GM23338 (cell line): ENCODE measurements around the gene DPP10. TPM values are rescaled to one million over a fixed set of nuclear protein-coding genes. Genes with fewer than 3 reads are reported as not detected.

Source experiments
- ATAC-seq: fragments of 200-7000 bp; cut with Tn5 transposase; 3 replicates; pipeline ENCODE4 v1.9.1; 2020
- DNase-seq: peaks from one replicate; pipeline ENCODE4 v3.0.0-alpha.2; 2015; ENCODE audit warnings: low spot score
- H2AFZ ChIP-seq: fragments of 200-600 bp; sonication (generic); 2 replicates; pipeline ENCODE4 v1.8.0; 2016; ENCODE audit warnings: antibody characterized with exemption, mild to moderate bottlenecking, moderate library complexity
- H3F3A ChIP-seq: fragments of 200-600 bp; sonication (generic); replicated peaks from 2 replicates; pipeline ENCODE4 v1.8.0; 2017; ENCODE audit warnings: antibody characterized with exemption, mixed run types, low read depth
- H3K27ac ChIP-seq: fragments of 200-600 bp; sonication (generic); 2 replicates; pipeline ENCODE4 v1.6.1; 2016; ENCODE audit warnings: low read depth
- H3K27me3 ChIP-seq: fragments of 200-600 bp; sonication (generic); 2 replicates; pipeline ENCODE4 v1.8.0; 2016; ENCODE audit warnings: mild to moderate bottlenecking, mixed run types, moderate library complexity; ENCODE audit not compliant: insufficient read depth
- H3K36me3 ChIP-seq: fragments of 200-600 bp; sonication (generic); 2 replicates; pipeline ENCODE4 v1.8.0; 2016; ENCODE audit warnings: mild to moderate bottlenecking; ENCODE audit not compliant: insufficient read depth
- H3K4me1 ChIP-seq: fragments of 200-600 bp; sonication (generic); 2 replicates; pipeline ENCODE4 v1.8.0; 2016; ENCODE audit warnings: mild to moderate bottlenecking, moderate library complexity; ENCODE audit not compliant: insufficient read depth
- H3K4me2 ChIP-seq: fragments of 200-600 bp; sonication (generic); 2 replicates; pipeline ENCODE4 v1.7.1; 2017; ENCODE audit warnings: mixed run types
- H3K4me3 ChIP-seq: fragments of 200-600 bp; sonication (generic); 2 replicates; pipeline ENCODE4 v1.6.1; 2016; ENCODE audit warnings: mixed run types
- H3K79me2 ChIP-seq: fragments of 200-600 bp; sonication (generic); replicated peaks from 2 replicates; pipeline ENCODE4 v1.8.0; 2017; ENCODE audit warnings: mild to moderate bottlenecking; ENCODE audit not compliant: insufficient read depth
- H3K9me2 ChIP-seq: fragments of 200-600 bp; sonication (generic); 2 replicates; pipeline ENCODE4 v1.8.0; 2017; ENCODE audit not compliant: insufficient read depth
- H4K20me1 ChIP-seq: fragments of 200-600 bp; sonication (generic); replicated peaks from 2 replicates; pipeline ENCODE4 v1.8.0; 2017; ENCODE audit warnings: mild to moderate bottlenecking; ENCODE audit not compliant: insufficient read depth
- H3K27ac Mint-ChIP-seq: 2 replicates; pipeline ENCODE4 v1.8.0; 2020; ENCODE audit warnings: inconsistent platforms, mild to moderate bottlenecking, moderate library complexity, mixed read lengths
- H3K27me3 Mint-ChIP-seq: 3 replicates; pipeline ENCODE4 v1.8.0; 2022; ENCODE audit warnings: low read depth, mild to moderate bottlenecking, moderate library complexity, mixed read lengths, inconsistent platforms; ENCODE audit not compliant: insufficient read depth, poor library complexity
- H3K36me3 Mint-ChIP-seq: 3 replicates; pipeline ENCODE4 v1.8.0; 2021; ENCODE audit warnings: low read depth, mild to moderate bottlenecking, inconsistent platforms, moderate library complexity, mixed read lengths
- H3K4me1 Mint-ChIP-seq: 3 replicates; pipeline ENCODE4 v1.8.0; 2020; ENCODE audit warnings: mild to moderate bottlenecking, inconsistent platforms, mixed read lengths
- H3K4me3 Mint-ChIP-seq: 3 replicates; pipeline ENCODE4 v1.8.0; 2021; ENCODE audit warnings: moderate library complexity, mild to moderate bottlenecking, inconsistent platforms, mixed read lengths
- H3K9me3 Mint-ChIP-seq: 3 replicates; pipeline ENCODE4 v1.8.0; 2020; ENCODE audit warnings: moderate library complexity, mild to moderate bottlenecking, inconsistent platforms, mixed read lengths
- CREB1 ChIP-seq: fragments of 250-450 bp; sonication (Bioruptor Pico); IDR thresholded peaks from 2 replicates; pipeline ENCODE4 v1.5.0; 2020; ENCODE audit warnings: low read depth, mild to moderate bottlenecking, moderate library complexity
- ETS1 ChIP-seq: IDR thresholded peaks from 2 replicates; pipeline ENCODE4 v1.6.1; 2016; ENCODE audit warnings: antibody characterized with exemption
- EZH2 ChIP-seq: fragments of 200-600 bp; sonication (generic); IDR thresholded peaks from one replicate; pipeline ENCODE4 v1.8.0; 2017; ENCODE audit warnings: antibody characterized with exemption, mild to moderate bottlenecking, low read depth; ENCODE audit not compliant: unreplicated experiment
- EZH2phosphoT487 ChIP-seq: fragments of 200-600 bp; sonication (generic); IDR thresholded peaks from one replicate; pipeline ENCODE4 v1.8.1; 2018; ENCODE audit warnings: antibody characterized with exemption; ENCODE audit not compliant: unreplicated experiment
- JUNB ChIP-seq: IDR thresholded peaks from one replicate; pipeline ENCODE4 v1.6.1; 2016; ENCODE audit warnings: antibody characterized with exemption; ENCODE audit not compliant: unreplicated experiment
- NANOG ChIP-seq: IDR thresholded peaks from 2 replicates; pipeline ENCODE4 v1.6.1; 2016; ENCODE audit warnings: antibody characterized with exemption, borderline replicate concordance
- POLR2AphosphoS5 ChIP-seq: IDR thresholded peaks from 2 replicates; pipeline ENCODE4 v1.6.1; 2016; ENCODE audit warnings: antibody characterized with exemption, low read depth
- STAT1 ChIP-seq: IDR thresholded peaks from one replicate; pipeline ENCODE4 v1.6.1; 2016; ENCODE audit warnings: antibody characterized with exemption; ENCODE audit not compliant: unreplicated experiment
- ZNF114 ChIP-seq: fragments of 250-450 bp; sonication (Bioruptor Pico); IDR thresholded peaks from 2 replicates; pipeline ENCODE4 v1.5.0; 2020; ENCODE audit warnings: mild to moderate bottlenecking, moderate library complexity
- ZNF331 ChIP-seq: fragments of 250-450 bp; sonication (Bioruptor Pico); IDR thresholded peaks from 2 replicates; pipeline ENCODE4 v1.5.0; 2020; ENCODE audit warnings: low read depth, mild to moderate bottlenecking, moderate library complexity
- ZNF462 ChIP-seq: fragments of 250-450 bp; sonication (Bioruptor Pico); IDR thresholded peaks from 2 replicates; pipeline ENCODE4 v1.5.0; 2020; ENCODE audit warnings: mild to moderate bottlenecking, moderate library complexity
- polyA plus RNA-seq: library from polyadenylated mRNA; unstranded; fragments of >200 nt; fragmentation: Nextera tagmentation; extraction: Ambion mirVana; gene quantifications from 2 replicates; pipeline ENCODE4 v1.2.1, GENCODE V29; 2016
- total RNA-seq: library from RNA; depleted of rRNA; stranded (reverse); fragments of >200 nt; shearing (Covaris generic); gene quantifications from 2 replicates; pipeline ENCODE4 v1.2.3, GENCODE V29; 2014
- TF ChIP-seq, protein P1 (sequence below), 2 experiments: fragments of 200-600 bp in 1 of 2; sonication (generic) in 1 of 2; conservative IDR thresholded peaks; 2 replicates each; pipeline versions ENCODE4 v1.5.1 to v1.6.1; 2016 to 2017; ENCODE audit warnings: antibody characterized with exemption in 2 of 2, low read depth in 2 of 2, mild to moderate bottlenecking in 2 of 2, moderate library complexity in 1 of 2
- TF ChIP-seq, protein P2 (sequence below): IDR thresholded peaks from one replicate; pipeline ENCODE4 v1.6.1; 2018; ENCODE audit warnings: antibody characterized with exemption; ENCODE audit not compliant: unreplicated experiment

The DPP10 gene
- total and polyA plus RNA-seq, 2 experiments from 2014 or later, result 3.6 to 14.8 TPM

- Mint-ChIP-seq H3K4me1 (peaks cover 16% of the 10 kb centered on the region), H3K9me3 (peaks cover 24% of the 10 kb centered on the region), H3K4me3 (no peak overlapping the region), H3K36me3 (peaks cover 8% of the 10 kb centered on the region; the same call in 2 of the 3 replicates), H3K27me3 (peaks cover 1% of the 10 kb centered on the region), H3K27ac (no peak overlapping the region)
- Histone ChIP-seq H3K4me2 (no peak overlapping the region), H3K27ac (no peak overlapping the region), H3F3A (no peaks in the 10 kb centered on the region), H4K20me1 (no peaks in the 10 kb centered on the region), H3K4me1 (peaks cover 8% of the 10 kb centered on the region; the same call in 1 of the 2 replicates), H3K36me3 (no peaks in the 10 kb centered on the region), H3K27me3 (no peaks in the 10 kb centered on the region), H3K79me2 (no peaks in the 10 kb centered on the region), H3K4me3 (no peak overlapping the region), H3K9me2 (peaks cover 21% of the 10 kb centered on the region; the same call in 1 of the 2 replicates), H2AFZ (no peak overlapping the region)
- DNase-seq, result no peak
- TF ChIP-seq ZNF462 (CRISPR knock-in tag), result no peak
- TF ChIP-seq ETS1, result no peak
- no peak for TF ChIP-seq JUNB
- TF ChIP-seq NANOG, result no peak
- no peak for TF ChIP-seq CREB1 (CRISPR knock-in tag)
- no peak for TF ChIP-seq ZNF331
- no peak for TF ChIP-seq EZH2
- no peak for TF ChIP-seq POLR2AphosphoS5
- no peak for TF ChIP-seq STAT1
- TF ChIP-seq ZNF114, result no peak
- TF ChIP-seq, protein P1, sequence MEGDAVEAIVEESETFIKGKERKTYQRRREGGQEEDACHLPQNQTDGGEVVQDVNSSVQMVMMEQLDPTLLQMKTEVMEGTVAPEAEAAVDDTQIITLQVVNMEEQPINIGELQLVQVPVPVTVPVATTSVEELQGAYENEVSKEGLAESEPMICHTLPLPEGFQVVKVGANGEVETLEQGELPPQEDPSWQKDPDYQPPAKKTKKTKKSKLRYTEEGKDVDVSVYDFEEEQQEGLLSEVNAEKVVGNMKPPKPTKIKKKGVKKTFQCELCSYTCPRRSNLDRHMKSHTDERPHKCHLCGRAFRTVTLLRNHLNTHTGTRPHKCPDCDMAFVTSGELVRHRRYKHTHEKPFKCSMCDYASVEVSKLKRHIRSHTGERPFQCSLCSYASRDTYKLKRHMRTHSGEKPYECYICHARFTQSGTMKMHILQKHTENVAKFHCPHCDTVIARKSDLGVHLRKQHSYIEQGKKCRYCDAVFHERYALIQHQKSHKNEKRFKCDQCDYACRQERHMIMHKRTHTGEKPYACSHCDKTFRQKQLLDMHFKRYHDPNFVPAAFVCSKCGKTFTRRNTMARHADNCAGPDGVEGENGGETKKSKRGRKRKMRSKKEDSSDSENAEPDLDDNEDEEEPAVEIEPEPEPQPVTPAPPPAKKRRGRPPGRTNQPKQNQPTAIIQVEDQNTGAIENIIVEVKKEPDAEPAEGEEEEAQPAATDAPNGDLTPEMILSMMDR (conservative IDR thresholded peaks at IDR 0.05; ENCODE audit: low read depth in 2 of 2), result no peak
- TF ChIP-seq EZH2phosphoT487, result no peak
- TF ChIP-seq, protein P2, sequence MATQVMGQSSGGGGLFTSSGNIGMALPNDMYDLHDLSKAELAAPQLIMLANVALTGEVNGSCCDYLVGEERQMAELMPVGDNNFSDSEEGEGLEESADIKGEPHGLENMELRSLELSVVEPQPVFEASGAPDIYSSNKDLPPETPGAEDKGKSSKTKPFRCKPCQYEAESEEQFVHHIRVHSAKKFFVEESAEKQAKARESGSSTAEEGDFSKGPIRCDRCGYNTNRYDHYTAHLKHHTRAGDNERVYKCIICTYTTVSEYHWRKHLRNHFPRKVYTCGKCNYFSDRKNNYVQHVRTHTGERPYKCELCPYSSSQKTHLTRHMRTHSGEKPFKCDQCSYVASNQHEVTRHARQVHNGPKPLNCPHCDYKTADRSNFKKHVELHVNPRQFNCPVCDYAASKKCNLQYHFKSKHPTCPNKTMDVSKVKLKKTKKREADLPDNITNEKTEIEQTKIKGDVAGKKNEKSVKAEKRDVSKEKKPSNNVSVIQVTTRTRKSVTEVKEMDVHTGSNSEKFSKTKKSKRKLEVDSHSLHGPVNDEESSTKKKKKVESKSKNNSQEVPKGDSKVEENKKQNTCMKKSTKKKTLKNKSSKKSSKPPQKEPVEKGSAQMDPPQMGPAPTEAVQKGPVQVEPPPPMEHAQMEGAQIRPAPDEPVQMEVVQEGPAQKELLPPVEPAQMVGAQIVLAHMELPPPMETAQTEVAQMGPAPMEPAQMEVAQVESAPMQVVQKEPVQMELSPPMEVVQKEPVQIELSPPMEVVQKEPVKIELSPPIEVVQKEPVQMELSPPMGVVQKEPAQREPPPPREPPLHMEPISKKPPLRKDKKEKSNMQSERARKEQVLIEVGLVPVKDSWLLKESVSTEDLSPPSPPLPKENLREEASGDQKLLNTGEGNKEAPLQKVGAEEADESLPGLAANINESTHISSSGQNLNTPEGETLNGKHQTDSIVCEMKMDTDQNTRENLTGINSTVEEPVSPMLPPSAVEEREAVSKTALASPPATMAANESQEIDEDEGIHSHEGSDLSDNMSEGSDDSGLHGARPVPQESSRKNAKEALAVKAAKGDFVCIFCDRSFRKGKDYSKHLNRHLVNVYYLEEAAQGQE, result no peak
- no peak for ATAC-seq
Measured at GRCh38 chr2:115119086-115119485, 676.6 kb downstream of the DPP10 start.
